MM.1S (cell line): ENCODE data around the gene RAPGEF2.

Experiments used
- DNase-seq: peaks from one replicate; pipeline ENCODE4 v3.0.0-alpha.2; 2015
- H2AFZ ChIP-seq: fragments of 300-600 bp; sonication (generic); 2 replicates; pipeline ENCODE4 v1.6.0; 2016; ENCODE audit warnings: antibody characterized with exemption, low read length
- H3F3A ChIP-seq: fragments of 300-600 bp; sonication (generic); 2 replicates; pipeline ENCODE4 v1.6.1; 2016; ENCODE audit warnings: mild to moderate bottlenecking, antibody characterized with exemption, low read length, moderate library complexity, mixed read lengths; ENCODE audit not compliant: insufficient read depth
- H3K27ac ChIP-seq: fragments of 300-600 bp; sonication (generic); 2 replicates; pipeline ENCODE4 v1.5.1; 2016; ENCODE audit warnings: mild to moderate bottlenecking, low read length
- H3K27me3 ChIP-seq: fragments of 300-600 bp; sonication (generic); replicated peaks from 2 replicates; pipeline ENCODE4 v1.6.0; 2016; ENCODE audit warnings: low read length; ENCODE audit not compliant: insufficient read depth
- H3K36me3 ChIP-seq: fragments of 300-600 bp; sonication (generic); replicated peaks from 2 replicates; pipeline ENCODE4 v1.6.1; 2016; ENCODE audit warnings: mild to moderate bottlenecking, low read length, mixed read lengths; ENCODE audit not compliant: insufficient read depth
- H3K4me1 ChIP-seq: fragments of 300-600 bp; sonication (generic); 2 replicates; pipeline ENCODE4 v1.6.1; 2016; ENCODE audit warnings: low read length, mixed read lengths
- H3K4me2 ChIP-seq: fragments of 300-600 bp; sonication (generic); 2 replicates; pipeline ENCODE4 v1.6.0; 2016; ENCODE audit warnings: low read depth, low read length
- H3K4me3 ChIP-seq: fragments of 300-600 bp; sonication (generic); 2 replicates; pipeline ENCODE4 v1.5.1; 2016; ENCODE audit warnings: low read length, mixed read lengths
- H3K79me2 ChIP-seq: fragments of 300-600 bp; sonication (generic); 2 replicates; pipeline ENCODE4 v1.6.1; 2016; ENCODE audit warnings: mixed run types, low read length, mixed read lengths
- H3K9ac ChIP-seq: fragments of 300-600 bp; sonication (generic); 2 replicates; pipeline ENCODE4 v1.6.1; 2016; ENCODE audit warnings: low read length, mixed read lengths
- H3K9me2 ChIP-seq: fragments of 300-600 bp; sonication (generic); replicated peaks from 2 replicates; pipeline ENCODE4 v1.6.1; 2016; ENCODE audit warnings: mild to moderate bottlenecking, low read length, mixed read lengths; ENCODE audit not compliant: insufficient read depth
- H3K9me3 ChIP-seq: fragments of 300-600 bp; sonication (generic); replicated peaks from 2 replicates; pipeline ENCODE4 v1.6.1; 2016; ENCODE audit warnings: mild to moderate bottlenecking, low read length, mixed read lengths; ENCODE audit not compliant: insufficient read depth
- H4K20me1 ChIP-seq: fragments of 300-600 bp; sonication (generic); 2 replicates; pipeline ENCODE4 v1.6.1; 2016; ENCODE audit warnings: mild to moderate bottlenecking, low read length, moderate library complexity, mixed read lengths; ENCODE audit not compliant: insufficient read depth
- CTCF ChIP-seq: fragments of 300-600 bp; sonication (generic); IDR thresholded peaks from 2 replicates; pipeline ENCODE4 v1.5.1; 2016; ENCODE audit warnings: antibody characterized with exemption, low read length, mixed read lengths
- EZH2 ChIP-seq: fragments of 300-600 bp; sonication (generic); optimal IDR thresholded peaks from 2 replicates; pipeline ENCODE3; 2017; ENCODE audit warnings: low read depth, mild to moderate bottlenecking, antibody characterized with exemption, low read length, mixed read lengths
- EZH2phosphoT487 ChIP-seq: fragments of 300-600 bp; sonication (generic); IDR thresholded peaks from 2 replicates; pipeline ENCODE4 v1.6.1; 2018; ENCODE audit warnings: antibody characterized with exemption, low read length

Gene RAPGEF2

GRCh38 chr4:159384632-159385031, 281.8 kb downstream of the RAPGEF2 start:
- Histone ChIP-seq H3K36me3 (no peaks in the 10 kb centered on the region), H3K79me2 (no peaks in the 10 kb centered on the region), H3K4me3 (no peak overlapping the region), H3K27me3 (no peaks in the 10 kb centered on the region), H3K27ac (no peak overlapping the region), H4K20me1 (no peaks in the 10 kb centered on the region), H3K4me1 (no peaks in the 10 kb centered on the region), H2AFZ (no peak overlapping the region), H3K4me2 (no peak overlapping the region), H3K9me3 (no peaks in the 10 kb centered on the region), H3K9me2 (no peaks in the 10 kb centered on the region), H3F3A (no peaks in the 10 kb centered on the region), H3K9ac (no peak overlapping the region)
- TF ChIP-seq CTCF (no peak), EZH2phosphoT487 (no peak), EZH2 (no peak)
- DNase-seq, result no peak

- DNase-seq, result no peak
- Histone ChIP-seq H2AFZ (no peak overlapping the region), H3K27me3 (no peaks in the 10 kb centered on the region), H4K20me1 (no peaks in the 10 kb centered on the region), H3K79me2 (no peaks in the 10 kb centered on the region), H3K9me2 (no peaks in the 10 kb centered on the region), H3K9me3 (no peaks in the 10 kb centered on the region), H3F3A (no peaks in the 10 kb centered on the region), H3K4me3 (no peak overlapping the region), H3K27ac (no peak overlapping the region), H3K36me3 (no peaks in the 10 kb centered on the region), H3K4me1 (no peaks in the 10 kb centered on the region), H3K4me2 (no peak overlapping the region), H3K9ac (no peak overlapping the region)
- TF ChIP-seq EZH2 (no peak), EZH2phosphoT487 (no peak), CTCF (no peak)
Observed at GRCh38 chr4:159386620-159387019, 283.7 kb downstream of the RAPGEF2 start.

GRCh38 chr4:159389756-159390155, 286.9 kb downstream of the RAPGEF2 start:
- H2AFZ ChIP-seq, result no peak overlapping the region

More at GRCh38 chr4:159389756-159390155, 286.9 kb downstream of the RAPGEF2 start:
- Histone ChIP-seq H3K9me3 (no peaks in the 10 kb centered on the region), H3F3A (no peaks in the 10 kb centered on the region), H3K9ac (no peak overlapping the region), H3K9me2 (no peaks in the 10 kb centered on the region), H3K36me3 (no peaks in the 10 kb centered on the region), H3K4me3 (no peak overlapping the region), H3K4me2 (no peak overlapping the region), H3K4me1 (no peaks in the 10 kb centered on the region), H3K27ac (no peak overlapping the region), H3K27me3 (no peaks in the 10 kb centered on the region), H3K79me2 (no peaks in the 10 kb centered on the region), H4K20me1 (no peaks in the 10 kb centered on the region)
- TF ChIP-seq CTCF (no peak), EZH2 (no peak), EZH2phosphoT487 (no peak)
- DNase-seq, result no peak
